GM12875 (cell line): ENCODE measurements around the gene RSPRY1.

Source experiments
- H3K4me3 ChIP-seq: one replicate; pipeline ENCODE4 v1.5.1; 2011; ENCODE audit warnings: low read depth, low read length, control low read depth
- TF ChIP-seq, protein P1 (sequence below): IDR thresholded peaks from 2 replicates; pipeline ENCODE4 v1.5.1; 2011; ENCODE audit warnings: low read depth, mild to moderate bottlenecking, control low read depth, inconsistent platforms, low read length, moderate library complexity, borderline replicate concordance; ENCODE audit not compliant: insufficient read depth

Gene RSPRY1

DNA sequence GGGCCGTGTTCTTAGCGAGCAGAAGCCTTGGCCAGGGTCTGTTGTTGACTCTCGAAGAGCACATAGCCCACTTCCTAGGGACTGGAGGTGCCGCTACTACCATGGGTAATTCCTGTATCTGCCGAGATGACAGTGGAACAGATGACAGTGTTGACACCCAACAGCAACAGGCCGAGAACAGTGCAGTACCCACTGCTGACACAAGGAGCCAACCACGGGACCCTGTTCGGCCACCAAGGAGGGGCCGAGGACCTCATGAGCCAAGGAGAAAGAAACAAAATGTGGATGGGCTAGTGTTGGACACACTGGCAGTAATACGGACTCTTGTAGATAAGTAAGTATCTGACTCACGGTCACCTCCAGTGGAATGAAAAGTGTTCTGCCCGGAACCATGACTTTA, 18.5 kb downstream of the RSPRY1 start:
- H3K4me3 ChIP-seq, result no peak overlapping the region
- TF ChIP-seq, protein P1, sequence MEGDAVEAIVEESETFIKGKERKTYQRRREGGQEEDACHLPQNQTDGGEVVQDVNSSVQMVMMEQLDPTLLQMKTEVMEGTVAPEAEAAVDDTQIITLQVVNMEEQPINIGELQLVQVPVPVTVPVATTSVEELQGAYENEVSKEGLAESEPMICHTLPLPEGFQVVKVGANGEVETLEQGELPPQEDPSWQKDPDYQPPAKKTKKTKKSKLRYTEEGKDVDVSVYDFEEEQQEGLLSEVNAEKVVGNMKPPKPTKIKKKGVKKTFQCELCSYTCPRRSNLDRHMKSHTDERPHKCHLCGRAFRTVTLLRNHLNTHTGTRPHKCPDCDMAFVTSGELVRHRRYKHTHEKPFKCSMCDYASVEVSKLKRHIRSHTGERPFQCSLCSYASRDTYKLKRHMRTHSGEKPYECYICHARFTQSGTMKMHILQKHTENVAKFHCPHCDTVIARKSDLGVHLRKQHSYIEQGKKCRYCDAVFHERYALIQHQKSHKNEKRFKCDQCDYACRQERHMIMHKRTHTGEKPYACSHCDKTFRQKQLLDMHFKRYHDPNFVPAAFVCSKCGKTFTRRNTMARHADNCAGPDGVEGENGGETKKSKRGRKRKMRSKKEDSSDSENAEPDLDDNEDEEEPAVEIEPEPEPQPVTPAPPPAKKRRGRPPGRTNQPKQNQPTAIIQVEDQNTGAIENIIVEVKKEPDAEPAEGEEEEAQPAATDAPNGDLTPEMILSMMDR, result no peak

DNA sequence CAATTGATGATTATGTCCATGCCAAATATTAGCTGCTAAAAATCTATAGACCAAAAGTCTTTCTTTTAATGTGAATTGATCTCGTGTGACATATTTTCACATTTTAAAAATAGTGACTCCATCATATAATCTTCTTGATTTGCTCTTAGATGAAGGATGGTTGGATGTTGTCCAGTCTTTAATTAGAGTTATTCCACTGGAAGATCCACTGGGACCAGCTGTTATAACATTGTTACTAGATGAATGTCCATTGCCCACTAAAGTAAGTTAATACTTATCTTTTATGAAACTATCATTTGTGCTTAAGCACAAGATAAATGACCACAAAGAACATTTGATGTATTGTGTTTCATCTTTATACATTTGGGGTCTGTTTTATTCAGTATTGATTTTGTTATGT, 22.8 kb downstream of the RSPRY1 start:
- no peak overlapping the region for H3K4me3 ChIP-seq
- TF ChIP-seq, protein P1, result no peak

DNA sequence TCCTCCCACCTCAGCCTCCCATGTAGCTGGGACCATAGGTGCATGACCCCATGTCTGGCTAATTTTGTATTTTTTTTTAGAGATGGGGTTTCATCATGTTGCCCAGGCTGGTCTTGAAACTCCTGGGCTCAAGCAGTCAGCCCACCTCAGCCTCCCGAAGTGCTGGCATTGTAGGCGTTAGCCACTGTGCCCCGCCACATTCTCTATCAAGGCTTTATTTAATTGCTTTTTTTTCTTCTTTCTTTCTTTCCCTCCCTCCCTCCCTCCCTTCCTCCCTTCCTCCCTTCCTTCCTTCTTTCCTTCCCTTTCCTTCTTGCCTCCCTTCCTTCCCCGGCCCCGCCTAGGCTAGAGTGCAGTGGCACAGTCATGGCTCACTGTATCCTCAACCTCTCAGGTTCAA, 23.7 kb downstream of the RSPRY1 start:
- H3K4me3 ChIP-seq, result no peak overlapping the region
- TF ChIP-seq, protein P1, result no peak

DNA sequence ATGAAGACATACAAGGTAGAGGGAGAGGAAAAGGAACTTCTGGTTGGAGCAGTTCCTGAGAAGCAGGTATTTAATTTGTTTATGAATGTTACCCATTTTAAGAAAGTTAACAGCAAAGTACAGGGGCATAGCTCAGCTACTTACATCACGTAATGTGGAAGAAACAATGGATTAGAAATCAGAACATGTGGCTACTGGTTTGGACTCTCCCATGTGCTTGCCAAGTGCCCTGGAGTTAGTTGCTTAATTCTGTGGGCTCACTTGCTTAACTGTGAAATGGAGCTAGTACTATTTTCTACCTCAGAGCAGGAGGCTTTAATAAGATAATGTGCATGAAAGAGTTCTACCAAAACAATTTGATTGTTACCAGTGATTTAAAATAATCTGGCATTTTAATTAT, 27.3 kb downstream of the RSPRY1 start:
- TF ChIP-seq, protein P1, result no peak
- no peak overlapping the region for H3K4me3 ChIP-seq

DNA sequence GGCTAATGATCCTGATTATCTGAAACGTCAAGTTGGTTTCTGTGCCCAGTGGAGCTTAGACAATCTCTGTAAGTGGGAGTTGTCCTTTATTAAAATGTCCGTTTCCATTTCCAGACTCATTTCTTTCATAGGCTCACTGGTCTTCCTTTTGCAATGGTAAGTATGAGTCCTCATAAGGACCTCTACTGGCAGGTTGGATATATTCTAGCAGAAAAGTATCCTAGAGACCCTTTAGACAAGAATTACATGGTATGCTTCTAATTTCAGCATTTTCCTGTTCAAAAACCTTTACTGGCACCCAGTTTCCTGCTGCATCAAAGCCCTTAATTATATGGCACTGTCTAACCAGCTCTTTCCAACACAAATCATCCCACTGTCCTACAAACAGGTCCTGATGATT, 30.8 kb downstream of the RSPRY1 start:
- H3K4me3 ChIP-seq, result no peak overlapping the region
- TF ChIP-seq, protein P1, result no peak

DNA sequence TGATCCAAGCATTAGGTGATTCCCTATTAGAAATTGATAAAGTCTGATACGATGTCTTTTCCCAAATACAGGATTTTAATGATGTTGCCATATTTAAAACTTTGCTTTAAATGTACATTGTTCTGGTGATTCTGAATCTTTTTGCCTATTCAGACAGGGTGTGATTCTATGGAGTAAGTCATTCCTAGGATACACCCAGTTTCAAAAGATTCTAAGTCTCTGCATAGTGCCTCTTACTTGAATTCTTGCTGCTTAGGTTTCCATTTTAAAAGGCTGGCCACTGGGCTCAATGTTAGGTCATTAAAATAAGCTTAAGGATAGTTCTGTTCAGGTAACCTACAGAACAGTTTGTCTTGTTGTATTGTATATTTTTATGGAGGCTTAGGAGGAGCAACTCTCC, 36.9 kb downstream of the RSPRY1 start:
- no peak overlapping the region for H3K4me3 ChIP-seq
- TF ChIP-seq, protein P1, result no peak

DNA sequence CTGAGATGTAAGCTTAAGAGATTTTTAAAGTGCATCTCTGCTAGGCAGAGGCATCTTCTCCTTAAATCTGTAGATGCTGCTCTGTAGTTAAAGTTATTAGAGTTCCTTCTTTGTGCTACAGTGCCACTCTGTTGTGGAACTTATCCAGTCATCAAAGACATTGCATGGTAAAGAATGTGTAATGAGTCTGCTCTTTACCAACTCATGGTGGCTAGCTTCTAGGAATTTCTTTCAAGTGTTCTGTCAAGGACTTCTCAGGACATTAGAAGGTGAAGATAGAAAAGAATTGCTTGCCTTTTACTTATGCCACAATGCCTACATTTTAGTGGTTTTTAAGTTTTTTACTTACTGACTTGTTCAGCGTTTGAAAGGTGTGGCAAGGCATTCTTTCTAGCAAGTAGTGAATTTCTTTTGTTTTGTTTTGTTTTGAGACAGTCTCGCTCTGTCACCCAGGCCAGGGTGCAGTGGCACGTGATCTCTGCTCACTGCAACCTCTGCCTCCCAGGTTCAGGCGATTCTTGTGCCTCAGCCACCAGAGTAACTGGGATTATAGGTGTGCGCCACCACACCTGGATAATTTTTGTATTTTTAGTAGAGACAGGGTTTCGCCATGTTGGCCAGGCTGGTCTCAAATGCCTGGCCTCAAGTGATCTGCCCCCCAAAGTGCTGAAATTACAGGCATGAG, 38.7 kb downstream of the RSPRY1 start:
- TF ChIP-seq, protein P1, result no peak
- H3K4me3 ChIP-seq, result no peak overlapping the region
